Ascending aorta (tissue), 2 donors: ENCODE data around the gene MLLT3. TPM values are rescaled to one million over a fixed set of nuclear protein-coding genes. Genes with fewer than 3 reads are reported as not detected.

Experiments used
- DNase-seq, 2 donors: peaks; one replicate each; pipeline ENCODE4 v3.0.0-alpha.2; 2019; ENCODE audit warnings: low spot score in 2 of 2
- H3K27ac ChIP-seq, 2 donors: fragments of 200-600 bp; sonication (generic); one replicate each; pipeline ENCODE4 v1.5.1; 2016 to 2017; ENCODE audit warnings: mild to moderate bottlenecking in 1 of 2
- H3K27me3 ChIP-seq: fragments of 200-600 bp; sonication (generic); one replicate; pipeline ENCODE4 v1.5.1; 2017
- H3K36me3 ChIP-seq, 2 donors: fragments of 200-600 bp; sonication (generic); one replicate each; pipeline ENCODE4 v1.5.1; 2016
- H3K4me1 ChIP-seq, 2 donors: fragments of 200-600 bp; sonication (generic); one replicate each; pipeline ENCODE4 v1.5.1; 2016 to 2017; ENCODE audit warnings: mild to moderate bottlenecking in 1 of 2
- H3K4me3 ChIP-seq, 2 donors: fragments of 200-600 bp; sonication (generic); one replicate each; pipeline ENCODE4 v1.5.1; 2016 to 2017; ENCODE audit warnings: mild to moderate bottlenecking in 1 of 2
- H3K9me3 ChIP-seq, 2 donors: fragments of 200-600 bp; sonication (generic); one replicate each; pipeline ENCODE4 v1.5.1; 2016
- CTCF ChIP-seq, 3 experiments: fragments of 200-600 bp in 2 of 3; fragments of 450-650 bp in 1 of 3; sonication (generic) in 2 of 3; IDR thresholded peaks; one replicate each; pipeline ENCODE4 v1.5.1; 2016 to 2019; ENCODE audit warnings: antibody characterized with exemption in 3 of 3, mild to moderate bottlenecking in 1 of 3, moderate library complexity in 1 of 3
- intact Hi-C: fragments of 100-400 bp; cut with DNase I; formaldehyde crosslinking; loops from one replicate; pipeline ENCODE4 v1.15.1; 2023
- total RNA-seq: library from RNA; depleted of rRNA; stranded (reverse); fragments of >200 nt; gene quantifications from one replicate; pipeline ENCODE4 v1.1.0, GENCODE V29; 2016

Gene MLLT3
- total RNA-seq, 1 donor from 2014 or later, result 16.8 TPM

- Histone ChIP-seq H3K4me1 (no peaks in the 10 kb centered on the region), H3K27ac (no peak overlapping the region), H3K9me3 (no peaks in the 10 kb centered on the region), H3K36me3 (no peaks in the 10 kb centered on the region), H3K4me3 (no peak overlapping the region), H3K27me3 (no peaks in the 10 kb centered on the region)
- TF ChIP-seq CTCF (IDR thresholded peaks at IDR 0.05), result no peak
- intact Hi-C loops, result no loop called here
- DNase-seq, result no peak
These were observed 18.3 kb upstream of the MLLT3 start for GRCh38 chr9:20640331-20641187.

GRCh38 chr9:20636888-20637440 is 14.7 kb upstream of the MLLT3 start:
- no peaks in the 10 kb centered on the region for H3K4me1 ChIP-seq
- intact Hi-C loops, result no loop called here
- no peaks in the 10 kb centered on the region for H3K36me3 ChIP-seq
- H3K9me3 ChIP-seq, result no peaks in the 10 kb centered on the region
- H3K27ac ChIP-seq, result no peak overlapping the region
- TF ChIP-seq CTCF (IDR thresholded peaks at IDR 0.05), result no peak
- H3K27me3 ChIP-seq, result no peaks in the 10 kb centered on the region
- no peak overlapping the region for H3K4me3 ChIP-seq
- no peak for DNase-seq

GRCh38 chr9:20634895-20635294 is 12.6 kb upstream of the MLLT3 start:
- TF ChIP-seq CTCF (IDR thresholded peaks at IDR 0.05), result no peak

GRCh38 chr9:20632705-20633104 is 10.4 kb upstream of the MLLT3 start:
- Histone ChIP-seq H3K27me3 (no peaks in the 10 kb centered on the region), H3K36me3 (no peaks in the 10 kb centered on the region), H3K4me3 (no peak overlapping the region), H3K4me1 (no peaks in the 10 kb centered on the region), H3K27ac (no peak overlapping the region), H3K9me3 (no peaks in the 10 kb centered on the region)
- intact Hi-C loops, result no loop called here
- DNase-seq, result no peak
- no peak for TF ChIP-seq CTCF (IDR thresholded peaks at IDR 0.05)

More at GRCh38 chr9:20634895-20635294, 12.6 kb upstream of the MLLT3 start:
- H3K27me3 ChIP-seq, result no peaks in the 10 kb centered on the region
- no peak overlapping the region for H3K4me3 ChIP-seq
- H3K27ac ChIP-seq, result no peak overlapping the region
- H3K4me1 ChIP-seq, result no peaks in the 10 kb centered on the region
- intact Hi-C loops, result no loop called here
- H3K9me3 ChIP-seq, result no peaks in the 10 kb centered on the region
- DNase-seq, result no peak
- no peaks in the 10 kb centered on the region for H3K36me3 ChIP-seq

- Histone ChIP-seq H3K27ac (no peak overlapping the region), H3K36me3 (no peaks in the 10 kb centered on the region), H3K9me3 (no peaks in the 10 kb centered on the region), H3K4me1 (no peaks in the 10 kb centered on the region), H3K27me3 (no peaks in the 10 kb centered on the region), H3K4me3 (no peak overlapping the region)
- no peak for DNase-seq
- TF ChIP-seq CTCF (IDR thresholded peaks at IDR 0.05), result no peak
- intact Hi-C loops, result no loop called here
These were observed 8.1 kb upstream of the MLLT3 start for GRCh38 chr9:20630241-20630943.
